Fibroblast of gingiva (primary cell): ENCODE data around the gene VKORC1.
A peak's percentile ranks its signal among the peaks of the same experiment; 100 is the strongest.

Source experiments
- DNase-seq: peaks from one replicate; pipeline ENCODE4 v3.0.0-alpha.2; 2011; ENCODE audit warnings: low read depth

Gene VKORC1

DNA sequence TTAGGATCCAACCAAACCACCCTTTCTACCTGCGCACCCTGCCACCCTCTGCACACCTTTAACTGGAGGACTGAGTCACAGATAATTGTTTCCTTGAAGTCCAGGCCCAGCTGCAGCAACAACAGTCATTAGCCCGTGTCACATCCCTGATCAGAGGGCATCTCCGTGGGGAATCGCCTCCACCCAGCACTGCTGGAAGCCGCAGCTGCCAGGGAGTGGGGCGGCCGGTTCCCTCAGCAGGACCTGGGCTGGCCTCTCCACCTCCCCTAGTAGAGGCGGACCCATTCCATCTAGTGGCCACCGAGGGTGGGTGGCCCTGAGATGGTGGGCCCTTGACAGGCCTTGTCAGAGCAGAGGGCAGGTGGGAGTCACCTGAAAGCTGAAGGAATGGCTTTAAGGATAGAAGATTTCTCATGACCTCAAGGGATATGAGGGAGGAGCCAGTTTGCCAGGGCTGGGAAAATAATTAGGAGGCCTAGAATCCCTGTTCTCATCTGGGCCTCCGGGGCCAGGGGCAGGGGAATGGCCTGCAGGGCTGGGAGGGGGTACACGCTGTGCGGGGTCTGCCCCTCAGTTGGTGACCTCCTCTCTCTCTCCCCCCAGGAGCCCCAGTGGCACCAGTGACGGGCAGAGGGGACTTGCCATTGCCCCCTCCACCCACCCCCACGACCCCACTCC, 12.1 kb downstream of the VKORC1 start:
- DNase-seq, result no peak

DNA sequence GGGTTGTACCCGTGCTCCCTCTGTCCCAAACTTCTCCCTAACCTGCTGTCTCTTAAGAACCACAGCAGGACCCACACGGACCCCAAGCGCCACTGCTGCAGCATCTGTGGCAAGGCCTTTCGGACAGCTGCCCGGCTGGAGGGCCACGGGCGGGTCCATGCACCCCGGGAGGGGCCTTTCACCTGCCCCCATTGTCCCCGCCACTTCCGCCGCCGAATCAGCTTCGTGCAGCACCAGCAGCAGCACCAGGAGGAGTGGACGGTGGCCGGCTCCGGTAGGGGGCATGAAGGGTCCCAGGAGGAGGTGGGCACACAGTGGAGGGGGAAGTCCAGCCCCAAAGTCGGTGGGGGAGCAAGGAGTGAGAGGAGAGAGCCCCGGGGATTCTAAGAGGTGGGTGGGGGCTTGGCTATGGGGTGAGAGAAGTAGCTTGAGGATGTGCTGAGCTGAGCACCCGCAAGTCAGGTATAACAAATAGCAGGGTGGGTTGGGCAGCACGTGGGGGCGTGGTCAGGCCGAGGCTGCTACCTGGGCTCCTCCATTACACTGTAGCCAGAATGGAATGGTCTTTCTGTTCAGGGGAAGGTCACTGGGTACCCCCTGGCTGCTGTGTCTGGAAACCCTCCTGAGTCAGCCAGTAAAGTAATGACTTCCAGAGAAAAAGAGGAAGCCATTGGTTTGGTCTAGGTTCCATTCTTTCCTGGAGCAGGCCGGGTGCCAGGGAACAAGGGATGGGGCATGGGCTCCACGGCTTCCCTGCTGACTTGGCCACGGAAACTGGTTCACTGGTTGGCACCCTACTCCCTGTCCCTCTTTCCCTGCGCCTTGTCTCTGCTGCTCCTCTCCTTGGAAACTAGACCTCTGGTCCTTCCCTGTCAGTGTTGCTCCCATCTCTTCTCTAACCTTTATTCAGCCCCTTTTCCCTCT, 12.9 kb downstream of the VKORC1 start:
- no peak for DNase-seq

DNA sequence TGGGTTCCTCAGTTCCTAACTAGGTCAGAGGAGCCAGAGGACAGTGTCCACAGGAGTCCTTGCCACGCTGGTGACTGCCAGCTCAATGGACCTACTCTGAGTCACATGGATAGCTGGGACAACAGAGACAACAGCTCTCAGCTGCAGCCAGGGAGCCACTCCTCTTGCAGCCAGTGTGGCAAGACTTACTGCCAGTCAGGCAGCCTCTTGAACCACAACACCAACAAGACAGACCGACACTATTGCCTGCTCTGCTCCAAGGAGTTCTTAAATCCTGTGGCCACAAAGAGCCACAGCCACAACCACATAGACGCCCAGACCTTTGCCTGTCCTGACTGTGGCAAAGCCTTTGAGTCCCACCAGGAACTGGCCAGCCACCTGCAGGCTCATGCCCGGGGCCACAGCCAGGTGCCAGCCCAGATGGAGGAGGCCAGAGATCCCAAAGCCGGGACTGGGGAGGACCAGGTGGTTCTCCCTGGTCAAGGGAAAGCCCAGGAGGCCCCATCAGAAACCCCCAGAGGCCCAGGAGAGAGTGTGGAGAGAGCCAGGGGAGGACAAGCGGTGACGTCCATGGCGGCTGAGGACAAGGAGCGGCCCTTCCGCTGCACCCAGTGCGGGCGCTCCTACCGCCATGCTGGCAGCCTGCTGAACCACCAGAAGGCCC, 13.7 kb downstream of the VKORC1 start:
- no peak for DNase-seq

DNA sequence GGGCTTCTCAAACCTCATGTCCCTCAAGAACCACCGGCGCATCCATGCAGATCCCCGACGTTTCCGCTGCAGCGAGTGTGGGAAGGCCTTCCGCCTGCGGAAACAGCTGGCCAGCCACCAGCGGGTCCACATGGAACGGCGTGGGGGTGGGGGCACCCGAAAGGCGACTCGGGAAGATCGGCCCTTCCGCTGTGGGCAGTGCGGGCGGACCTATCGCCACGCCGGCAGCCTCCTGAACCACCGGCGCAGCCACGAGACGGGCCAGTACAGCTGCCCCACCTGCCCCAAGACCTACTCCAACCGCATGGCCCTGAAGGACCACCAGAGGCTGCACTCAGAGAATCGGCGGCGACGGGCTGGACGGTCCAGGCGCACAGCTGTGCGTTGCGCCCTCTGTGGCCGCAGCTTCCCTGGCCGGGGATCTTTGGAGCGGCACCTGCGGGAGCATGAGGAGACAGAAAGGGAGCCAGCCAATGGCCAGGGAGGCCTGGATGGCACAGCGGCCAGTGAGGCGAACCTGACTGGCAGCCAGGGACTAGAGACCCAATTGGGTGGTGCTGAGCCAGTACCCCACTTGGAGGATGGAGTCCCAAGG, 14.5 kb downstream of the VKORC1 start:
- DNase-seq, result no peak

DNA sequence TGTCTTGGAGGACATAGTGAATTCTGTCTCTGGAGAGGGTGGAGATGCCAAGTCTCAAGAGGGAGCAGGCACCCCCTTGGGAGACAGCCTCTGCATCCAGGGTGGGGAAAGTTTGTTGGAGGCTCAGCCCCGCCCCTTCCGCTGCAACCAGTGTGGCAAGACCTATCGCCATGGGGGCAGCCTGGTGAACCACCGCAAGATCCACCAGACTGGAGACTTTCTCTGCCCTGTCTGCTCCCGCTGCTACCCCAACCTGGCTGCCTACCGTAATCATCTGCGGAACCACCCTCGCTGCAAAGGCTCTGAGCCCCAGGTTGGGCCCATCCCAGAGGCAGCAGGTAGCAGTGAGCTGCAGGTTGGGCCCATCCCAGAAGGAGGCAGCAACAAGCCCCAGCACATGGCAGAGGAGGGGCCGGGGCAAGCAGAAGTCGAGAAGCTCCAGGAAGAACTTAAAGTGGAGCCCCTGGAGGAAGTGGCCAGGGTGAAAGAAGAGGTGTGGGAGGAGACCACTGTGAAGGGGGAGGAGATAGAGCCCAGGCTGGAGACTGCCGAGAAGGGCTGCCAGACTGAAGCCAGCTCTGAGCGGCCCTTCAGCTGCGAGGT, 15.2 kb downstream of the VKORC1 start:
- no peak for DNase-seq

DNA sequence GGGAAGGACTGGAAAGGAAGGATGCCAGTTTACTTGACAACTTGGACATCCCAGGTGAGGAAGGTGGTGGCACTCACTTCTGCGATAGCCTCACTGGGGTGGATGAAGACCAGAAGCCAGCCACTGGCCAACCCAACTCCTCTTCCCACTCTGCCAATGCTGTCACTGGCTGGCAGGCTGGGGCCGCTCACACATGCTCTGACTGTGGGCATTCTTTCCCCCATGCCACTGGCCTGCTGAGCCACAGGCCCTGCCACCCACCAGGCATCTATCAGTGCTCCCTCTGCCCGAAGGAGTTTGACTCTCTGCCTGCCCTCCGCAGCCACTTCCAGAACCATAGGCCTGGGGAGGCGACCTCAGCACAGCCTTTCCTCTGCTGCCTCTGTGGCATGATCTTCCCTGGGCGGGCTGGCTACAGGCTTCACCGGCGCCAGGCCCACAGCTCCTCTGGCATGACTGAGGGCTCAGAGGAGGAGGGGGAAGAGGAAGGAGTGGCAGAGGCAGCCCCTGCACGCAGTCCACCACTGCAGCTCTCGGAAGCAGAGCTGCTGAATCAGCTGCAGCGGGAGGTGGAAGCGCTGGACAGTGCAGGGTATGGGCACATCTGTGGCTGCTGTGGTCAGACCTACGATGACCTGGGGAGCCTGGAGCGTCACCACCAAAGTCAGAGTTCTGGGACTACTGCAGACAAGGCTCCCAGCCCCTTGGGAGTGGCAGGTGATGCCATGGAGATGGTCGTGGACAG, 15.8 kb downstream of the VKORC1 start:
- DNase-seq, result no peak

DNA sequence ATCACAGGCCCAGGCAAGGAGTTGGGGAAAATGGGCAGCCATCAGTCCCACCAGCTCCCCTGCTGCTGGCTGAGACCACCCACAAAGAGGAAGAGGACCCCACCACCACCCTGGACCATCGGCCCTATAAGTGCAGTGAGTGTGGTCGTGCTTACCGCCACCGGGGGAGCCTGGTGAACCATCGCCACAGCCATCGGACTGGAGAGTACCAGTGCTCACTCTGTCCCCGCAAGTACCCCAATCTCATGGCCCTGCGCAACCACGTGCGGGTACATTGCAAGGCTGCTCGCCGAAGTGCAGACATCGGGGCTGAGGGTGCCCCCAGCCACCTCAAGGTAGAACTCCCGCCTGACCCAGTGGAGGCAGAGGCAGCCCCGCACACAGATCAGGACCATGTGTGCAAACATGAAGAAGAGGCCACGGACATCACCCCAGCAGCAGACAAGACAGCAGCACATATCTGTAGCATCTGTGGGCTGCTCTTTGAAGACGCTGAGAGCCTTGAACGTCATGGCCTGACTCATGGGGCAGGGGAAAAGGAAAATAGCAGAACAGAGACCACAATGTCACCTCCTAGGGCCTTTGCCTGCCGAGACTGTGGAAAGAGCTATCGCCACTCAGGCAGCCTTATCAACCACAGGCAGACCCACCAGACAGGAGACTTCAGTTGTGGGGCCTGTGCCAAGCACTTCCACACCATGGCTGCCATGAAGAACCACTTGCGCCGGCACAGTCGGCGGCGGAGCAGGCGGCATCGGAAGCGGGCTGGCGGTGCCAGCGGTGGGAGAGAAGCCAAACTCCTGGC, 16.8 kb downstream of the VKORC1 start:
- DNase-seq, result no peak

DNA sequence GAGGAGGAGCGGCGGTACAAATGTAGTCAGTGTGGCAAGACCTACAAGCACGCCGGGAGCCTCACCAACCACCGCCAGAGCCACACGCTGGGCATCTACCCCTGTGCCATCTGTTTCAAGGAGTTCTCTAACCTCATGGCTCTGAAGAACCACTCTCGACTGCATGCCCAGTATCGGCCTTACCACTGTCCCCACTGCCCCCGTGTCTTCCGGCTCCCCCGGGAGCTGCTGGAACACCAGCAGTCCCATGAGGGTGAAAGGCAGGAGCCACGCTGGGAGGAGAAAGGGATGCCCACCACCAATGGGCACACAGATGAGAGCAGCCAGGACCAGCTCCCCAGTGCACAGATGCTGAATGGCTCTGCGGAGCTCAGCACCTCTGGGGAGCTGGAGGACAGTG, 17.6 kb downstream of the VKORC1 start:
- no peak for DNase-seq

DNA sequence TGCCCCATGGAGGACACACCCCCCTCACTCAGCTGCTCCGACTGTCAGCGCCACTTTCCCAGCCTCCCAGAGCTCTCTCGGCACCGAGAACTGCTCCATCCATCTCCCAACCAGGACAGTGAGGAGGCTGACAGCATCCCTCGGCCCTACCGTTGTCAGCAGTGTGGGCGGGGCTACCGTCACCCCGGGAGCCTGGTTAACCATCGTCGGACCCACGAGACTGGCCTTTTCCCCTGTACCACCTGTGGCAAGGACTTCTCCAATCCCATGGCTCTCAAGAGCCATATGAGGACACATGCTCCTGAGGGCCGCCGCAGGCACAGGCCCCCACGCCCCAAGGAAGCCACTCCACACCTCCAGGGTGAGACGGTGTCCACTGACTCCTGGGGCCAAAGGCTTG, 18.3 kb downstream of the VKORC1 start:
- no peak for DNase-seq

DNA sequence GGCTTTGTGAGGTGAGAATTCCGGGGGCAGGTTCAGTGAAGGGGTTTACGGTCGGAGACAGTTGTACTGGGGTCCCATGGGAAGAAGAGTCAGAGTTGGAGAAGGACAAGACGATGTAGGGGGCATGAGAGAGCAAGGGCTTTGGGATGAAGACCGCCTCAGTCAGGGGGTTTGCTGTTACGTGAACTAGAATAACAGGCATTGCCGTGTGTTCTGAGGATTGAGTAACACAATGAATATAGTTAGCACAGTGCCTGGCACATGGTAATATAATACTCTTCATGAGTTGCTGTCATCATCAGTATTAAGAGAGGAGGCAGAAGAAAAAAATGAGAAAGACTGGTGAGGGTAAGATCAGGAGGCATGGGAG, 19.8 kb downstream of the VKORC1 start:
- no peak for DNase-seq

DNA sequence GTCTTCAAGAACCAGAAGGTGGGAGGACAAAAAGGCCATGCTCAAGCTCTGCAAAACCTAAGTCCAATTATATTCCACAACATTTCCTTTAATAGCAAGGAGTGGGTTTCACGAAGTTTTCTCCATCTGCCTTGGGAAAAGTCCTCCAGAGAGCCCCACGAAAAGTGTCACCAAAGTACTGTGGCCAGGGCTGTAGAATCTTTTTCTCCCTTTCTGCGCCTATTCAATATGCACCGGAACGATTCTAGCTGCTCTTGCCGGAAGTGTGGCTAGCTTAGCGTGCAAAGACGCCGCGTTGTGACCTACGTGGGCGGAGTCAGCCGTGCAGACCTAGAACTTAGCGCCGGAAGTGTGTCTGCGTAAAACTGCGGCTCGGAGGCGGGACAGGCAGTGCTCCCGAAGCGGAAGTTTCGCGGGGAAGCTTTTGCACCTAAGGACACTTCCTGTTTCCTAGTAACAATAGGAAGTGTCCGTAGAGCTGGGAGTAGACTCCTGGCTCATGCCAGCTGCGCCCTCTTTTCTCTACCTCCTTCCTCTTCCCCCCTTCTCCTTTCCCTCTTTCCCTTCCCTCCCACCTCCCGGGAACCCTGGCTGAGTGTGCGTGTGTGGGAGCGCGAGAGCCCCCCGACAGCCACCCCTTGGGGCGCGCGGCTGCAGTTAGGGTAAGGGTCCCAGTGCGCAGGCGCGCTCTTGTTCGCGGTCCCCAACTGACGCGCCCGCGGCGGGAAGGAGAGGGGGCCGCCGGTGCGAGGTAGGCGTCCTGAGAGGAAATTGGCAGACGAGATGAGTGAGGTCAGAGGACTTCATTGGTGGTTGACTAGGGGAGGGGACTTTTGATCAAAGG, 20.4 kb downstream of the VKORC1 start, which contains the start of the genes ZNF646 and ZNF668:
TSS of gene ZNF646 (plus strand) at position 453 of the 844 bp plus-strand sequence. CDS start 1,903 bp downstream, outside the sequence.
TSS of gene ZNF668 (minus strand) at position 271 of the 844 bp plus-strand sequence. CDS start 9,781 bp downstream, outside the sequence.
- peak; percentile 99 for DNase-seq

DNA sequence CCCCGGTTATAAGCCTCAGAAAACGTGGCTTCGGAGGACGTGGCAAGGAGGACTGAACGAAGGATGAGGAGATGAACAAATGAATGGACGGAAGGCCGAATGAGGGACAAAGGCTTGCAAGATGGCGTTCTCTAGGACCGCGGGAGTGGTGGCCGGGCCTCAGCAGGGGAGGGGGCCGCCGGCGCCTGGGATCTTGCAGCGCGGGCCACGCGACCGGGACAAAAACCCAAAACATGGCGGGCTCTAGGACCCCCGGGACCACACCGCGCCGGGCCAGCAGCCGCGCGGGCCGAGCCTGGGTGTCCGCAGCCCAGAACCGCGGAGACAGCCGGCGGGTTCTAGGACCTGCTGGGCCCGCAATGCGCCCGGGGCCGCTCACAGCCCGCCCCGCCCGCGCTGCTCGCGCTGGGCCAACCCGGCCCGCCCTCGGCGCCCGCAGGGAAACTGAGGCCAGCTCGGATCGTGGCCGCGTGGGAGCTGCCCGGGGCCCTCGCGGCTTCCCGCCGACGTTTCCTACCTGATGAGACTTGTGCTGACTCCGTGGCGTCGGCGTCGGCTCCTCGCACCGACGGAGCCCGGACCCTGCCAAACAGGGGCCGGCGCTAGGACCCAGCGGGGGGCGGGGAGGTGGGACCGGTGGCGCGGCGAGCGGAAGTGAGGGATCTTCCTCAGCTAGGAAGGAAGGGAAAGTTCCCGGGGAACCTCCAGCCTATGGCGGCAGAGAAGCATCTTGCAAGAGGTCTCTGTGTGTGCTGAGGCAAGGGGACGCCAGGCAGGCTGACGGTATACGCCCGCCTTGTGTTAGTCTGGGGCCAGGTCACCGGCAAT, 21.2 kb downstream of the VKORC1 start:
- peak; percentile 90 for DNase-seq

DNA sequence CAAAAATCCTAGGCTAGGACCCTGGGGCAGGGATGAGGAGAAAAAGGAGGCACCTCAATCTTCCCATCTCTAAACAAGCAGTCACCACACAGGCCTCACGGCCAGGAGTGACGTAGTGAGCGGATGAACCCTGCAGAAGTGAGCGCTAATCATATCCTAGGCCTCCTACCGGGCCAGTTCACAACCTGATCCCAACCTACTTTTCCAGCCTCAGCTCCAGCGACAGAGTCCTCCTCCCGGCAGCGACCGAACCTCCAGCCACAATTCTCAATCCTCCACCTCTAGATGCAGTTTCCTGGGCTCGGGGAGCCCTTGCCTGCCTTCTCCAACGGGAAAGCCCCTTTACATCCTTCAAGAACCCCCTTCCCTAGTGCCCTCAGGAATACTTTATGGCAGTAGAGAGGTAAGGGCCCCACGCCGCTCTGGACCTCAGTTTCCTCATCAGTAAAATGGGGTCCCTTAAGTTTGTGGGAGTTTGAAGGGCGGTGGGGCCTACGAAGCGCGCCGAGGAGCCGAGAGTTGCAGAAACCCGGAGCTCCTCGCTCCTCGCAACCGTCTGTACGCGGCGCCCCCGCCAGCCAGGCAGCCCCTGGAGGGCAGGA, 22.0 kb downstream of the VKORC1 start:
- DNase-seq, result peak; percentile 32

DNA sequence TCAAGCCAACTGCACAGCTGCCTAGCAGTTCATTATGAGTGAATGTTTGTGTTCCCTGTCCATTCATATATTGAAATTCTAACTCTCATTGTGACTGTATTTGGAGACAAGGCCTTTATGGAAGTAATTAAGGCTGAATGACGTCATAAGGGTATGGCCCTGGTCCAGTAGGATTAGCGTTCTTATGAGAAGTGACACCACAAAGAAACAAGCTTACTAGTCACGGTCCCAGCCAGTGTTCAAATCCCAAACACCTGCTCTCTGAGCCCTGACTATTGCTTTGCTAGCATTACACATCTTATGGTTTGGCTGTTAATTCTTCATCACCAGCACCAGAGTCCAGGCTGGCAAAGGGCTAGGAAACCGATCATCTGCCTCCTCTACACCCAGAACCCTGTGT, 22.7 kb downstream of the VKORC1 start:
- peak; percentile 94 for DNase-seq

DNA sequence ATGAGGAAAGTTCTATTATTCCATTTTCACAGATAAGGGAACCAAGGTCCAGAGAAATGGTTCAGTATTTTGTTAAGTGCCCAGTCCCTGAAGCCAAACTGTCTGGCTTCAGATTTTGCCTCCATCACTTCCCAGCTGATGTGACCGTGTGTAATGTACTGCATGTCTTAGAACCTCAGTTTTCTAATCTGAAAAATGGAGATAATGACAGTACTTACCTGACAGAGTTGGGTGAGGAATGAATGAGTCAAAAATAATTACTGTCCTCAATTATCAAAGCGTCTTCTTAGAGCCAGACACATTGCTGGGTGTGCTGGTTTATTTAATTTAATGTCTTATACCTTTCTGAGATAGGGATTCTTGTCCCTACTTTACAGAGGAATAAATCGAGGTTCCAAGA, 27.3 kb downstream of the VKORC1 start:
- DNase-seq, result no peak

DNA sequence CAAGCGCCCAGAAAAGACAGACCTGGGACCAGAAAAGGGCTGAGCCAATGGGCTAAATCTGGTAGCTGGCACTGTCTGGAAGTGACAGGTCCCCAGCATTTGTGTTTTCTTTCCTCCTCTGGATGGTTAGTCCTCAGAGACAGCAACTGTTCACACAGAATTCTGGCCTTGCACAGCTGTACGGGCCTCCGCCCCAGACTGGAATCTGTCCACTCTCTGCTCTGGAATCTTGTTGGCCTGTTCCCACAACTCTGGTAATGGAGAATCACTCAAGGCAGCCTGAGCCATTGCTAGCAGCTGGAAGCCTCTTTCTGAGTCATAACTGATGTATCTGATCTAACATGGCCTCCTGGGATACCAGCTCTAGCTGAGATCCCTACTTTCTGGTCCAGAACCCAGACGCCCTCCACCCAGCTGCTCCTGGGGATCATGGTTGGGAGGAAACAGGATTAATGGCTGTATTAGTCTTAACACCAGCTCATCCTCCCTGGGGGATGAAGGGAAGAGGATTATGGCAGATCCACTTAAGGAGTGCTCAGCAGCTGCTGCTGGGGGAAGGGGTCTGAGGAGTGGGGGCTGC, 29.6 kb downstream of the VKORC1 start:
- peak; percentile 88 for DNase-seq

DNA sequence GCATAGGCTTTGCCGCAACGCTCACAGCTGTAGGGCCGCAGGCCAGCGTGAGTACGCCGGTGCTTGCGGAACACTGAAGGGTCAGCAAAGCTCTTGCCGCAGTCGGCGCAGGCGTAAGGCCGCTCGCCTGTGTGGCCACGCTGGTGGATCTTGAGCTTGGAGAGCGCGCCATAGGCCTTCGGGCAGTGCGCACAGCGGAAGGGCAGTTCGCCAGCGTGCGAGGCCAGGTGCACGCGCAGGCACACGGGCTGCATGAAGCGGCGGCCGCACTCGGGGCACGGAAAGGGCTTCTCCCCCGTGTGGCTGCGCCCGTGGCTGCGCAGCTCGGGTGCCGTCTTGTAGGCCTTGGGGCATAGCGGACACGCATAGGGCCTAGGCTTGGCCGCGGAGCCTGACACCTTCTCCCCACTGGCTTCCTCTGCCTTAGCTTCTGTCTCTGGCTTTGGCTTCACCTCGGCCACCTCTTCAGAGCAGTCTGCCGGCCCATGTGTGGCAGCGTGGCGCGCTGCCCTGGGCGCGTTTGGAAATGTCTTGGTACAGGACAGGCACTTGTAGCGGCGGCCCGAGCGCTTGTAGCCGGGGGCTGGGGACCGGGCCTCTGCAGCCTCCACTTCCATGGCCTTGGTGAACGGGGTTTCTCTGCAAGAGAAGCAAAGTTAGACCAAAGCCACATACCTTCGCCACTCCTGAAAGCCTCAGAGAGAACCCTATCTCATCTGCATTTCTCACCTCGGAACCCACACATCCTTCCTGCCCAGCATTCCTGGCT, 30.6 kb downstream of the VKORC1 start:
- DNase-seq, result no peak
